Nephron (organoid): ENCODE data around the gene TESK2.

Experiments
- H3K27ac Mint-ChIP-seq, 3 experiments: 2 replicates each; pipeline ENCODE4 v1.8.0; 2020; ENCODE audit warnings: mixed read lengths in 3 of 3, mild to moderate bottlenecking in 2 of 3, moderate library complexity in 1 of 3
- H3K27me3 Mint-ChIP-seq: 2 replicates; pipeline ENCODE4 v1.8.0; 2021; ENCODE audit warnings: low read depth, mild to moderate bottlenecking, moderate library complexity, mixed read lengths
- H3K36me3 Mint-ChIP-seq: 2 replicates; pipeline ENCODE4 v1.8.0; 2020; ENCODE audit warnings: low read depth, mixed read lengths
- H3K4me1 Mint-ChIP-seq: 2 replicates; pipeline ENCODE4 v1.8.0; 2020; ENCODE audit warnings: mixed read lengths
- H3K4me3 Mint-ChIP-seq, 3 experiments: 2 replicates each; pipeline ENCODE4 v1.8.0; 2020; ENCODE audit warnings: mild to moderate bottlenecking in 3 of 3, mixed read lengths in 3 of 3, moderate library complexity in 2 of 3
- H3K9me3 Mint-ChIP-seq: 2 replicates; pipeline ENCODE4 v1.8.0; 2020; ENCODE audit warnings: mixed read lengths
- CTCF ChIP-seq, 3 experiments: fragments of 200-600 bp; sonication (generic); IDR thresholded peaks; one replicate each; pipeline ENCODE4 v1.5.0; 2021; ENCODE audit warnings: antibody characterized with exemption in 3 of 3; ENCODE audit not compliant: unreplicated experiment in 3 of 3

Gene TESK2

GRCh38 chr1:45317166-45317565 lies 173.8 kb downstream of the TESK2 start:
- no peak overlapping the region for H3K27ac Mint-ChIP-seq
- no peaks in the 10 kb centered on the region for H3K4me1 Mint-ChIP-seq

GRCh38 chr1:45314266-45314665 lies 176.7 kb downstream of the TESK2 start:
- Mint-ChIP-seq H3K27me3 (no peaks in the 10 kb centered on the region), H3K36me3 (no peaks in the 10 kb centered on the region), H3K4me1 (no peaks in the 10 kb centered on the region), H3K9me3 (no peaks in the 10 kb centered on the region), H3K4me3 (no peak overlapping the region), H3K27ac (no peak overlapping the region)
- no peak for TF ChIP-seq CTCF (IDR thresholded peaks at IDR 0.05; ENCODE audit: unreplicated experiment in 3 of 3)

More at GRCh38 chr1:45317166-45317565, 173.8 kb downstream of the TESK2 start:
- Mint-ChIP-seq H3K36me3 (no peaks in the 10 kb centered on the region), H3K4me3 (no peak overlapping the region), H3K9me3 (no peaks in the 10 kb centered on the region), H3K27me3 (no peaks in the 10 kb centered on the region)
- no peak for TF ChIP-seq CTCF (IDR thresholded peaks at IDR 0.05; ENCODE audit: unreplicated experiment in 3 of 3)

GRCh38 chr1:45306905-45307304 lies 184.1 kb downstream of the TESK2 start:
- Mint-ChIP-seq H3K9me3 (no peaks in the 10 kb centered on the region), H3K27ac (peak overlapping the region in 1 of 3 experiments; percentile 32), H3K4me1 (peaks cover 22% of the 10 kb centered on the region), H3K27me3 (no peaks in the 10 kb centered on the region), H3K36me3 (no peaks in the 10 kb centered on the region), H3K4me3 (peak overlapping the region in 2 of 3 experiments; percentile 32 to 40)
- TF ChIP-seq CTCF (IDR thresholded peaks at IDR 0.05; ENCODE audit: unreplicated experiment in 3 of 3), result no peak

GRCh38 chr1:45306319-45306718 lies 184.6 kb downstream of the TESK2 start:
- peak overlapping the region; percentile 40 to 96 (median 53) for H3K27ac Mint-ChIP-seq
- H3K36me3 Mint-ChIP-seq, result no peaks in the 10 kb centered on the region
- no peaks in the 10 kb centered on the region for H3K9me3 Mint-ChIP-seq
- H3K4me1 Mint-ChIP-seq, result peaks cover 25% of the 10 kb centered on the region
- H3K27me3 Mint-ChIP-seq, result no peaks in the 10 kb centered on the region
- TF ChIP-seq CTCF (IDR thresholded peaks at IDR 0.05; ENCODE audit: unreplicated experiment in 3 of 3), result no peak
- peak overlapping the region in 2 of 3 experiments; percentile 80 to 94 for H3K4me3 Mint-ChIP-seq

GRCh38 chr1:45305231-45305630 lies 185.7 kb downstream of the TESK2 start:
- TF ChIP-seq CTCF (IDR thresholded peaks at IDR 0.05; ENCODE audit: unreplicated experiment in 3 of 3), result no peak
- Mint-ChIP-seq H3K4me3 (peak overlapping the region; percentile 94 to 95 (median 94)), H3K36me3 (no peaks in the 10 kb centered on the region), H3K9me3 (no peaks in the 10 kb centered on the region), H3K27ac (peak overlapping the region; percentile 96 to 99 (median 98)), H3K4me1 (peaks cover 29% of the 10 kb centered on the region), H3K27me3 (no peaks in the 10 kb centered on the region)

- Mint-ChIP-seq H3K4me3 (peak overlapping the region; percentile 94 to 95 (median 94)), H3K27ac (peak overlapping the region; percentile 96 to 99 (median 98)), H3K27me3 (no peaks in the 10 kb centered on the region), H3K4me1 (peaks cover 31% of the 10 kb centered on the region), H3K36me3 (no peaks in the 10 kb centered on the region), H3K9me3 (no peaks in the 10 kb centered on the region)
- TF ChIP-seq CTCF (IDR thresholded peaks at IDR 0.05; ENCODE audit: unreplicated experiment in 3 of 3), result peak in 1 of 3 experiments; percentile 5
These were observed 186.5 kb downstream of the TESK2 start for GRCh38 chr1:45304311-45305081.
